ENCODE measurements around the gene RGS18.

- TF ChIP-seq POLR2A (IDR thresholded peaks at IDR 0.05; ENCODE audit: low read depth, low read length) (no peak), TAF1 (IDR thresholded peaks at IDR 0.05; ENCODE audit: low read depth, low read length) (no peak), POLR2AphosphoS5 (IDR thresholded peaks at IDR 0.05; ENCODE audit: low read depth, low read length) (no peak), PAX5 (IDR thresholded peaks at IDR 0.05; ENCODE audit: insufficient read depth, low read length, severe bottlenecking) (no peak)
Observed at GRCh38 chr1:192140382-192140781, 17.9 kb upstream of the RGS18 start.
